Thoracic aorta (tissue), 2 donors: ENCODE data around the gene PCDH18. TPM values are rescaled to one million over a fixed set of nuclear protein-coding genes. Genes with fewer than 3 reads are reported as not detected.
A peak's percentile ranks its signal among the peaks of the same experiment; 100 is the strongest.
"Not testable (repeated sequence)": the region's sequence is repeated elsewhere in the genome, so short reads cannot be mapped to it uniquely, and the experiment has no call there.

Experiments used
- ATAC-seq: fragments of 150-250 bp; one replicate; pipeline ENCODE4 v1.8.0; 2017; ENCODE audit warnings: low read depth; ENCODE audit not compliant: insufficient number of reproducible peaks, low FRiP score
- DNase-seq: peaks from one replicate; pipeline ENCODE4 v3.0.0-alpha.2; 2020; ENCODE audit warnings: low spot score
- H3K27ac ChIP-seq, 2 donors: fragments of 200-600 bp; sonication (generic); 1 replicate in 1 of 2; 2 replicates in 1 of 2; pipeline ENCODE4 v1.5.1; 2016; ENCODE audit warnings: mild to moderate bottlenecking in 2 of 2, moderate library complexity in 2 of 2
- H3K27me3 ChIP-seq: fragments of 200-600 bp; sonication (generic); replicated peaks from 2 replicates; pipeline ENCODE4 v1.6.0; 2016; ENCODE audit warnings: mild to moderate bottlenecking; ENCODE audit not compliant: insufficient read depth
- H3K36me3 ChIP-seq: fragments of 200-600 bp; sonication (generic); one replicate; pipeline ENCODE4 v1.5.1; 2016
- H3K4me1 ChIP-seq, 2 donors: fragments of 200-600 bp; sonication (generic); 1 replicate in 1 of 2; 2 replicates in 1 of 2; pipeline versions ENCODE4 v1.5.1 to v1.6.0; 2016; ENCODE audit warnings: low read depth in 2 of 2, mild to moderate bottlenecking in 1 of 2; ENCODE audit not compliant: control insufficient read depth in 1 of 2
- H3K4me3 ChIP-seq: fragments of 200-600 bp; sonication (generic); 2 replicates; pipeline ENCODE4 v1.5.1; 2016; ENCODE audit warnings: mild to moderate bottlenecking
- H3K9me3 ChIP-seq: fragments of 200-600 bp; sonication (generic); 2 replicates; pipeline ENCODE4 v1.5.1; 2016
- CTCF ChIP-seq: fragments of 200-600 bp; sonication (generic); IDR thresholded peaks from one replicate; pipeline ENCODE4 v1.5.1; 2019; ENCODE audit warnings: antibody characterized with exemption
- total RNA-seq, 2 donors: library from RNA; depleted of rRNA; stranded (reverse); fragments of >200 nt; gene quantifications; one replicate each; pipeline versions ENCODE4 v1.1.0 to v1.2.3, GENCODE V29; 2016

PCDH18 gene
- total RNA-seq, 2 donors from 2014 or later: 22.6 to 31.0 TPM

DNA sequence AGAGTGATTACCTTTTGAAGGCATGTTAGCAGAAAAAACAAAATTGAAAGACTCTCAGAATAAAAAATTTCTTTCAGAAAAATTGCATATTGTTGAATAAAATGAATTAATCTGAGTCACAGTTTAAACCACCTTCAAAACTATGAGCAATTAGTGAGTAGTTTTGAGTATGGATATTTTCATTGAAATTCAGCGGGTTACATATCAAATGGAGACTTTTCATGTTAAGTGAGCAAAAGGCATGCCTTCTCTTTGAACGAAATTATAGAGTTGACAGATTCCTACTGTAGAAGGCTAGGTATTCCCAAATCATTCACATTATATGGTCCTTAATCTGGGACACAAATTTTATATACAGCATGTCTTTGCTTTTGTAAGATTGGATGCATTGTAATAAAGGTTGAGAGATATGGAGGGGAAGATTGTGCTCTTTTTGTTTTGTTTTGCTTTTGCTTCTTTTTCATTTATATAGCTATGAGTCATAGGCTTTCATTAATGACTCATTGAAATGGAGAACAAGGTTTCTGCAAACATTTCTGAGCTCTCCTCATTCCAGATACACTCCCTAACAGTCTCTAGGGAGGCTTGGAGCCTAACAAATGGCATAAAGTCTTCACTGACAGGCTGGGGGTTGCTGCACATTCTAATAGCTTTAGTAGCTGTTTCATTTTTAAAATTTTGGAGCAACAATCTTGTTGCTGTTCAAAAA, 21.6 kb downstream of the PCDH18 start:
- no peaks in the 10 kb centered on the region for H3K27me3 ChIP-seq
- peak overlapping the region; percentile 41 for H3K4me3 ChIP-seq
- no peaks in the 10 kb centered on the region for H3K36me3 ChIP-seq
- ATAC-seq (peak; percentile 98), DNase-seq (peak; percentile 13)
- no peaks in the 10 kb centered on the region for H3K9me3 ChIP-seq
- no peak for TF ChIP-seq CTCF
- peak overlapping the region; percentile 60 to 62 for H3K27ac ChIP-seq
- peaks cover 5 to 44% of the 10 kb centered on the region in 2 donors for H3K4me1 ChIP-seq

DNA sequence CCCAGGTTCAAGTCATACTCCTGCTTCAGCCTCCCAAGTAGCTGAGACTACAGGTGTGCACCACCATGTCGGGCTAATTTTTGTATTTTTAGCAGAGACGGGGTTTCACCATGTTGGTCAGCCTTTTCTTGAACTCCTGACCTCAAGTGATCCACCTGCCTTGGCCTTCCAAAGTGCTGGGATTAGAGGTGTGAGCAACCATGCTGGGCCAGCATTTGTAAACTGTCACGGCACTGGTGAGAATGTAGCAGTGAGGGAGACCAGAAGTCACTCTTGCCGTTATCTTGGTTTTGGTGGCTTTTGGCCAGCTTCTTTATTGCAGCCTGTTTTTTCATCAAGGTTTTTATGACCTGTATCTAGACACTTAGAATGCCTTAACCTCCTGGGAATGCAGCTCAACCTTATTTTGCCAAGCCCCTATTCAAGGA, 22.4 kb downstream of the PCDH18 start:
- no peak for TF ChIP-seq CTCF
- DNase-seq (no peak), ATAC-seq (no peak)
- H3K27ac ChIP-seq: peak overlapping the region; percentile 14 to 62
- no peaks in the 10 kb centered on the region for H3K27me3 ChIP-seq
- no peaks in the 10 kb centered on the region for H3K9me3 ChIP-seq
- H3K4me1 ChIP-seq: peaks cover 5 to 39% of the 10 kb centered on the region in 2 donors
- no peaks in the 10 kb centered on the region for H3K36me3 ChIP-seq
- H3K4me3 ChIP-seq: no peak overlapping the region

DNA sequence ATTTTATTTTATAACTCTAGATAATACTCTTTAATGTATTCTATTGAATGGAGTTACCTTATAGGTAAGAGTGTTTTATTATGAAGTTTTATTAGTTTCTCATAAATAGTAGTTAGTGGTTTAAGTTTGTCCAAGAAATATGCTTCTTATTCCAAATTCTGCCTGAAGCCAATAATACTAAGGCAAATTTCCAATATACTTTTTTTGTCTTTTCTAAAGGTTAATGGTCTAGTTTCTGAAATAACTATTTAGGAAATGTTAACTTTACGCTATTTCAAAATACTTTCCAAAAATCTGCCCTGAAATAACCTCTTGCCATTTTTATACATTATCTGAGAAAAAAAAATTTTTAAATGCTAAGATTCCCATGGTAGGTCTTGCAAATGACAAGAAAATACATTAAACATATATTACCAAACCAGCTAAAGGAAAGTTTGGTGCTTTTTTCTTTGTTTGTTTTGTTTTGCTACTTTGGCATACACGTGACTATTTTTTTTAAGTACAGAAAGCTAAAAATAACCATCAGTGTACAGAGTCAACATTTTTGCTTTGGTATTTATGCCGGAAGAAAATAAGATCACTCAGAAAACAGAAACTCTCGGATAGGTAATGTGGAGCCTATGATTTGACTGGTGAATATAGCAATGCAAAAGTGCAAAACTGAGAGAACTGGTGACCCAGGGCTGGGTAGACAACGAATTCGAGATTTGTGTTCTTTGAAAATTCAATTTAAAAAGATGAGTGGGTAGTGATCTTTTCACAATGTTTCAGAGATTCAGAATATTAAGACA, 29.8 kb downstream of the PCDH18 start:
- TF ChIP-seq CTCF: no peak
- no peak overlapping the region for H3K27ac ChIP-seq
- H3K36me3 ChIP-seq: no peaks in the 10 kb centered on the region
- no peaks in the 10 kb centered on the region for H3K27me3 ChIP-seq
- H3K4me1 ChIP-seq: peaks cover 0 to 8% of the 10 kb centered on the region in 2 donors
- H3K9me3 ChIP-seq: no peaks in the 10 kb centered on the region
- H3K4me3 ChIP-seq: no peak overlapping the region
- DNase-seq (no peak), ATAC-seq (no peak)

GRCh38 chr4:137496267-137496666, 36.0 kb downstream of the PCDH18 start:
- not testable (repeated sequence) for H3K4me3 ChIP-seq, H3K4me1 ChIP-seq, H3K9me3 ChIP-seq, H3K27ac ChIP-seq, H3K27me3 ChIP-seq, H3K36me3 ChIP-seq, ATAC-seq, DNase-seq

DNA sequence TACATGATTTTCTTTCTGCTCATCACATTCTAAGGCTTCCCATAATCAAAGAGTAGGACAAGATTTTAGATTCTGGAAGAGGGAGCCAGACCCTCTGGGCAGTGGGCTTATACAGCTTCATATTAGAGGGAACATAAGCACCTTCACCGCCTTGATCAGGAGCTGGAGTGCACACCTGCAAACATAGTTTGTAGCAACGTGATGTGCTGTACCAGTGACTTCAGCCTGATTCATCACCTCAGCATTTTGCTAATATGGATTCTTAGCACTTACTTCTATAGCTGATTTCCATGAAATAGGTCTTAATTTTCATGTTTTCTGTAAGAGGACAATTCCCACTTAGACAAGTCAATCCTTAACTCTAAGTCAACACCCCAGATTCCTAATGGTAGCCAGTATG, 36.7 kb downstream of the PCDH18 start:
- H3K27ac ChIP-seq: no peak overlapping the region
- no peaks in the 10 kb centered on the region for H3K36me3 ChIP-seq
- no peak overlapping the region for H3K4me3 ChIP-seq
- DNase-seq: no peak
- no peaks in the 10 kb centered on the region for H3K9me3 ChIP-seq
- H3K4me1 ChIP-seq: no peaks in the 10 kb centered on the region
- TF ChIP-seq CTCF: no peak
- no peak for ATAC-seq
- H3K27me3 ChIP-seq: no peaks in the 10 kb centered on the region

GRCh38 chr4:137483313-137483959, 48.9 kb downstream of the PCDH18 start:
- not testable (repeated sequence) for H3K4me1 ChIP-seq, H3K27ac ChIP-seq, DNase-seq, H3K36me3 ChIP-seq, H3K9me3 ChIP-seq, H3K27me3 ChIP-seq, ATAC-seq, H3K4me3 ChIP-seq

- not testable (repeated sequence) for H3K4me1 ChIP-seq, H3K27ac ChIP-seq, H3K36me3 ChIP-seq, H3K4me3 ChIP-seq, DNase-seq, H3K27me3 ChIP-seq, H3K9me3 ChIP-seq, ATAC-seq
Observed at GRCh38 chr4:137479657-137480056, 52.6 kb downstream of the PCDH18 start.
